Measurements from ENCODE around the gene KDELR3. TPM values are rescaled to one million over a fixed set of nuclear protein-coding genes. Genes with fewer than 3 reads are reported as not detected.

The KDELR3 gene
- total RNA-seq, 2 experiments from 2014 or later: not detected

GRCh38 chr22:38422611-38423511, 45.0 kb upstream of the KDELR3 start:
- no peaks in the 10 kb centered on the region for H3K36me3 ChIP-seq (ENCODE audit: insufficient read depth, low read length)
- no peak overlapping the region for H3K4me3 ChIP-seq (ENCODE audit: low read depth, low read length, poor library complexity, severe bottlenecking)
- no peak overlapping the region for H3K27ac ChIP-seq (ENCODE audit: low read depth, low read length, poor library complexity, severe bottlenecking)
- POLR2A ChIA-PET: interaction anchor here (0.7 kb wide), 1 partner anchor 580 kb away, joined by 3 read pairs; no protein-coding TSS in a partner anchor
- no peaks in the 10 kb centered on the region for H3K9me3 ChIP-seq (ENCODE audit: low read length)
- intact Hi-C loops (cut with micrococcal nuclease; ENCODE audit: unreplicated experiment): no loop called here
- H3K9me2 ChIP-seq (ENCODE audit: insufficient read depth, low read length): no peaks in the 10 kb centered on the region
- DNase-seq (ENCODE audit: low spot score): no peak
- H2AFZ ChIP-seq (ENCODE audit: low read length): no peak overlapping the region
- CTCF ChIA-PET (ENCODE audit: unreplicated experiment): no interaction called here
- TF ChIP-seq EZH2phosphoT487 (IDR thresholded peaks at IDR 0.05; ENCODE audit: borderline replicate concordance, low read depth, low read length) (no peak), CTCF (conservative IDR thresholded peaks at IDR 0.05; ENCODE audit: low read length) (no peak)
- H3K79me2 ChIP-seq (ENCODE audit: insufficient read depth, low read depth, low read length): no peaks in the 10 kb centered on the region
- H3K4me2 ChIP-seq (ENCODE audit: low read length): no peak overlapping the region
- peaks cover 3% of the 10 kb centered on the region for H3K4me1 ChIP-seq (ENCODE audit: insufficient read depth, low read length, poor library complexity, severe bottlenecking)
- H4K20me1 ChIP-seq (ENCODE audit: insufficient read depth, low read length): no peaks in the 10 kb centered on the region
- BruUV-seq (replicated peaks): no TSS peak

- Histone ChIP-seq H2AFZ (ENCODE audit: low read length) (no peak overlapping the region), H3K4me3 (ENCODE audit: low read depth, low read length, poor library complexity, severe bottlenecking) (no peak overlapping the region), H4K20me1 (ENCODE audit: insufficient read depth, low read length) (no peaks in the 10 kb centered on the region), H3K79me2 (ENCODE audit: insufficient read depth, low read depth, low read length) (no peaks in the 10 kb centered on the region), H3K4me1 (ENCODE audit: insufficient read depth, low read length, poor library complexity, severe bottlenecking) (peaks cover 3% of the 10 kb centered on the region), H3K9me3 (ENCODE audit: low read length) (no peaks in the 10 kb centered on the region), H3K27ac (ENCODE audit: low read depth, low read length, poor library complexity, severe bottlenecking) (no peak overlapping the region), H3K9me2 (ENCODE audit: insufficient read depth, low read length) (no peaks in the 10 kb centered on the region), H3K4me2 (ENCODE audit: low read length) (no peak overlapping the region), H3K36me3 (ENCODE audit: insufficient read depth, low read length) (no peaks in the 10 kb centered on the region)
- POLR2A ChIA-PET: no interaction called here
- BruUV-seq (replicated peaks): no TSS peak
- DNase-seq (ENCODE audit: low spot score): no peak
- TF ChIP-seq CTCF (conservative IDR thresholded peaks at IDR 0.05; ENCODE audit: low read length): no peak
- no peak for TF ChIP-seq EZH2phosphoT487 (IDR thresholded peaks at IDR 0.05; ENCODE audit: borderline replicate concordance, low read depth, low read length)
- intact Hi-C loops (cut with micrococcal nuclease; ENCODE audit: unreplicated experiment): no loop called here
- CTCF ChIA-PET (ENCODE audit: unreplicated experiment): no interaction called here
Measured at GRCh38 chr22:38423512-38424503, 44.1 kb upstream of the KDELR3 start.

Measured in OCI-LY7 (cell line).